Renal cortical epithelial cell (primary cell): ENCODE measurements around the gene AADACL4. TPM values are rescaled to one million over a fixed set of nuclear protein-coding genes. Genes with fewer than 3 reads are reported as not detected.
"Not testable (repeated sequence)": the region's sequence is repeated elsewhere in the genome, so short reads cannot be mapped to it uniquely, and the experiment has no call there.

ENCODE experiments used
- DNase-seq: peaks from one replicate; pipeline ENCODE4 v3.0.0-alpha.2; 2011; ENCODE audit warnings: low read depth
- total RNA-seq: library from RNA; depleted of rRNA; stranded (reverse); fragments of >200 nt; gene quantifications from 2 replicates; pipeline ENCODE4 v1.2.3, GENCODE V29; 2014

AADACL4 gene
- total RNA-seq, 1 donor from 2014 or later = not detected

GRCh38 chr1:12711536-12711935 is 67.7 kb downstream of the AADACL4 start:
- no peak for DNase-seq

DNA sequence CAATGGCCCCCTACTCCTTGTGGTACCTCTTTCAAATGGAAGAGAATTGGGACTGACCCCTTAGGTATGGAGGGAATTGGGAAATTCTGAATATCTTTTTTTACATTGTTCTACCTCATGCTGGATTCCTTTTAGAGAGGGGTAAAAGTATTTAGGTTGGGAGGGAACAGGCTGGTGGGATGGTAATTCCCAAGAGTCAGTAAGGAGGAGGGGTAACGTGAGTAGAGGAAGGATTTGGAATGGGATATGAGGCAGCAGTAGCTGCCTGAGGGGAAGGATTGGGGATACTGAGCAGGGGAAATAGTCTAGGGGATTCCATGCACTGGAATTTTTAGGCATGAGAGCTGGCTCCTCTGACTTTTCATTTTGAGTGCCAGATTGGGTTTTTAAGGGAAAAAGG is 68.2 kb downstream of the AADACL4 start:
- no peak for DNase-seq

- no peak for DNase-seq
Measured at GRCh38 chr1:12712929-12713328, 69.0 kb downstream of the AADACL4 start.

- not testable (repeated sequence) for DNase-seq
Measured at GRCh38 chr1:12713651-12714050, 69.8 kb downstream of the AADACL4 start.

- no peak for DNase-seq
Measured at GRCh38 chr1:12714710-12715475, 71.0 kb downstream of the AADACL4 start.

- DNase-seq = no peak
Measured at GRCh38 chr1:12715896-12716437, 72.1 kb downstream of the AADACL4 start, which contains the start of gene AADACL3. Gene AADACL3, plus strand, starts transcription at chr1:12716110. Its CDS starts 67 bp downstream, at chr1:12716177.

Other genes starting within 250 kb of the AADACL4 start
- gene DHRS3, start 25.9 kb upstream of the AADACL4 start, total RNA-seq = 28.9 and 66.2 TPM in 2 replicates
- not detected in 2 replicates for gene AADACL3, start 72.0 kb downstream of the AADACL4 start, total RNA-seq
- gene CFAP107, start 102.1 kb downstream of the AADACL4 start, total RNA-seq = not detected in 2 replicates
- not detected in 2 replicates for gene PRAMEF12, start 129.7 kb downstream of the AADACL4 start, total RNA-seq
- 0.10 TPM in 1 of 2 replicates, not detected in the other for gene PRAMEF1, start 147.3 kb downstream of the AADACL4 start, total RNA-seq
- gene PRAMEF11, start 187.3 kb downstream of the AADACL4 start, total RNA-seq = not detected in 2 replicates
- not detected in 2 replicates for gene HNRNPCL1, start 204.6 kb downstream of the AADACL4 start, total RNA-seq
- gene PRAMEF2, start 213.0 kb downstream of the AADACL4 start, total RNA-seq = not detected in 2 replicates
- not detected in 2 replicates for gene PRAMEF4, start 242.1 kb downstream of the AADACL4 start, total RNA-seq